ENCODE measurements around the gene HOXC12. TPM values are rescaled to one million over a fixed set of nuclear protein-coding genes. Genes with fewer than 3 reads are reported as not detected.

The HOXC12 gene
- total RNA-seq, 4 donors from 2014 or later: not detected

- peaks cover 0 to 31% (median 3%) of the 10 kb centered on the region in 4 donors for H3K4me1 ChIP-seq
- H3K36me3 ChIP-seq: no peaks in the 10 kb centered on the region
- H3K27ac ChIP-seq: peak overlapping the region in 2 of 4 donors; percentile 63 to 83
- peaks cover 0 to 42% of the 10 kb centered on the region in 2 donors for H3K27me3 ChIP-seq
- H3K4me3 ChIP-seq: peak overlapping the region in 1 of 4 donors; percentile 8
- DNase-seq: no peak
- no peaks in the 10 kb centered on the region for H3K9me3 ChIP-seq
- no peak for TF ChIP-seq POLR2A (IDR thresholded peaks at IDR 0.05)
- no peak for TF ChIP-seq CTCF (IDR thresholded peaks at IDR 0.05)
Observed at GRCh38 chr12:54003625-54004024, 48.9 kb downstream of the HOXC12 start.

- no peak for DNase-seq
- no peak for TF ChIP-seq POLR2A (IDR thresholded peaks at IDR 0.05)
- TF ChIP-seq CTCF (IDR thresholded peaks at IDR 0.05): no peak
- Histone ChIP-seq H3K27ac (peak overlapping the region in 3 of 4 donors; percentile 63 to 83 (median 71)), H3K4me1 (peaks cover 0 to 31% (median 4%) of the 10 kb centered on the region in 4 donors), H3K9me3 (no peaks in the 10 kb centered on the region), H3K4me3 (peak overlapping the region in 1 of 4 donors; percentile 49), H3K36me3 (no peaks in the 10 kb centered on the region), H3K27me3 (peaks cover 0 to 40% of the 10 kb centered on the region in 2 donors)
Observed at GRCh38 chr12:54004063-54004840, 49.5 kb downstream of the HOXC12 start.

- peaks cover 0 to 40% of the 10 kb centered on the region in 2 donors for H3K27me3 ChIP-seq
- no peak for TF ChIP-seq CTCF (IDR thresholded peaks at IDR 0.05)
- no peak for TF ChIP-seq POLR2A (IDR thresholded peaks at IDR 0.05)
- no peak for DNase-seq
Observed at GRCh38 chr12:54004841-54005530, 50.3 kb downstream of the HOXC12 start.

GRCh38 chr12:54005531-54005852 is 50.8 kb downstream of the HOXC12 start:
- Histone ChIP-seq H3K27me3 (peaks cover 0 to 39% of the 10 kb centered on the region in 2 donors), H3K4me1 (peaks cover 0 to 22% (median 6%) of the 10 kb centered on the region in 4 donors), H3K36me3 (no peaks in the 10 kb centered on the region), H3K9me3 (no peaks in the 10 kb centered on the region), H3K27ac (peak overlapping the region; percentile 37 to 83 (median 67)), H3K4me3 (peak overlapping the region in 1 of 4 donors; percentile 49)
- TF ChIP-seq POLR2A (IDR thresholded peaks at IDR 0.05): no peak
- no peak for TF ChIP-seq CTCF (IDR thresholded peaks at IDR 0.05)
- DNase-seq: no peak

More at GRCh38 chr12:54004841-54005530, 50.3 kb downstream of the HOXC12 start:
- Histone ChIP-seq H3K4me1 (peaks cover 0 to 27% (median 6%) of the 10 kb centered on the region in 4 donors), H3K9me3 (no peaks in the 10 kb centered on the region), H3K27ac (peak overlapping the region; percentile 37 to 83 (median 67)), H3K4me3 (peak overlapping the region in 1 of 4 donors; percentile 49), H3K36me3 (no peaks in the 10 kb centered on the region)

- Histone ChIP-seq H3K27ac (peak overlapping the region; percentile 1 to 83 (median 67)), H3K9me3 (no peaks in the 10 kb centered on the region), H3K36me3 (no peaks in the 10 kb centered on the region), H3K4me1 (peaks cover 0 to 20% (median 6%) of the 10 kb centered on the region in 4 donors), H3K27me3 (peaks cover 0 to 39% of the 10 kb centered on the region in 2 donors), H3K4me3 (peak overlapping the region; percentile 13 to 52 (median 46))
- DNase-seq: peak; percentile 90 to 95 (median 91)
- peak; percentile 93 to 97 (median 94) for TF ChIP-seq CTCF (IDR thresholded peaks at IDR 0.05)
- no peak for TF ChIP-seq POLR2A (IDR thresholded peaks at IDR 0.05)
Observed at GRCh38 chr12:54005853-54006558, 51.3 kb downstream of the HOXC12 start.
